OCI-LY7 (cell line): ENCODE data around the gene ABHD10. TPM values are rescaled to one million over a fixed set of nuclear protein-coding genes. Genes with fewer than 3 reads are reported as not detected.
"Not testable (repeated sequence)": the region's sequence is repeated elsewhere in the genome, so short reads cannot be mapped to it uniquely, and the experiment has no call there.

Experiments
- BruUV-seq: library from RNA; stranded (reverse); fragments of 400-500 nt; replicated peaks from 2 replicates; lab custom pipeline; 2021; lab: Mats Ljungman, UMichigan
- CTCF ChIA-PET: fragments of 300-600 bp; sonication (Branson Sonifier 250); formaldehyde crosslinking; loops from one replicate; lab custom pipeline; 2022; ENCODE audit warnings: antibody characterized with exemption; ENCODE audit not compliant: unreplicated experiment; lab: Charles Lee
- POLR2A ChIA-PET: fragments of 300-600 bp; sonication (Branson Sonifier 250); formaldehyde crosslinking; loops from one replicate; lab custom pipeline; 2022; ENCODE audit warnings: antibody characterized with exemption; lab: Charles Lee
- DNase-seq: peaks from one replicate; pipeline ENCODE4 v3.0.0-alpha.2; 2015; ENCODE audit warnings: low spot score
- H2AFZ ChIP-seq: fragments of 200-600 bp; sonication (generic), shearing (Covaris generic); 2 replicates; pipeline ENCODE4 v1.6.1; 2014; ENCODE audit warnings: mild to moderate bottlenecking, antibody characterized with exemption, low read length, moderate library complexity
- H3K27ac ChIP-seq: fragments of 200-600 bp; sonication (generic); 2 replicates; pipeline ENCODE4 v1.5.1; 2014; ENCODE audit warnings: mixed run types, low read depth, mild to moderate bottlenecking, moderate library complexity, low read length, inconsistent platforms; ENCODE audit not compliant: poor library complexity, severe bottlenecking
- H3K36me3 ChIP-seq: fragments of 200-600 bp; sonication (generic); 2 replicates; pipeline ENCODE4 v1.6.1; 2014; ENCODE audit warnings: mild to moderate bottlenecking, antibody characterized with exemption, low read length, moderate library complexity, mixed read lengths; ENCODE audit not compliant: insufficient read depth
- H3K4me1 ChIP-seq: fragments of 200-600 bp; sonication (generic); 2 replicates; pipeline ENCODE4 v1.5.1; 2014; ENCODE audit warnings: mild to moderate bottlenecking, low read length; ENCODE audit not compliant: insufficient read depth, poor library complexity, severe bottlenecking
- H3K4me2 ChIP-seq: fragments of 200-600 bp; sonication (generic); 2 replicates; pipeline ENCODE4 v1.6.1; 2014; ENCODE audit warnings: mild to moderate bottlenecking, low read length
- H3K4me3 ChIP-seq: fragments of 200-600 bp; sonication (generic); 2 replicates; pipeline ENCODE4 v1.5.1; 2014; ENCODE audit warnings: mild to moderate bottlenecking, low read depth, low read length; ENCODE audit not compliant: poor library complexity, severe bottlenecking
- H3K79me2 ChIP-seq: fragments of 200-600 bp; sonication (generic); 2 replicates; pipeline ENCODE4 v1.6.1; 2016; ENCODE audit warnings: low read depth, mild to moderate bottlenecking, low read length, moderate library complexity, mixed read lengths; ENCODE audit not compliant: insufficient read depth
- H3K9me2 ChIP-seq: fragments of 200-600 bp; sonication (generic); 2 replicates; pipeline ENCODE4 v1.6.1; 2016; ENCODE audit warnings: mild to moderate bottlenecking, low read length, mixed read lengths; ENCODE audit not compliant: insufficient read depth
- H3K9me3 ChIP-seq: fragments of 200-600 bp; sonication (generic); 2 replicates; pipeline ENCODE4 v1.6.1; 2014; ENCODE audit warnings: mild to moderate bottlenecking, mixed run types, low read length, mixed read lengths
- H4K20me1 ChIP-seq: fragments of 200-600 bp; sonication (generic); 2 replicates; pipeline ENCODE4 v1.6.1; 2014; ENCODE audit warnings: mild to moderate bottlenecking, antibody characterized with exemption, low read length, moderate library complexity, mixed read lengths; ENCODE audit not compliant: insufficient read depth
- EZH2phosphoT487 ChIP-seq: fragments of 200-600 bp; sonication (generic); IDR thresholded peaks from 2 replicates; pipeline ENCODE4 v1.6.1; 2018; ENCODE audit warnings: low read depth, borderline replicate concordance, mild to moderate bottlenecking, mixed run types, antibody characterized with exemption, low read length, moderate library complexity, mixed read lengths
- intact Hi-C: fragments of 100-400 bp; cut with micrococcal nuclease; formaldehyde crosslinking; loops from one replicate; pipeline ENCODE4 v1.10.0; 2022; ENCODE audit not compliant: unreplicated experiment
- total RNA-seq, 2 experiments: library from RNA; depleted of rRNA in 1 of 2; stranded (reverse); fragments of >200 nt in 1 of 2; shearing (Covaris generic) in 1 of 2; gene quantifications; 2 replicates each; pipeline ENCODE4 v1.2.3, GENCODE V29; 2014 to 2022
- TF ChIP-seq, protein P1 (sequence below): fragments of 200-600 bp; sonication (generic); conservative IDR thresholded peaks from 2 replicates; pipeline ENCODE4 v1.5.1; 2014; ENCODE audit warnings: mild to moderate bottlenecking, antibody characterized with exemption, low read length, moderate library complexity, mixed read lengths

The ABHD10 gene
- total RNA-seq, 2 experiments from 2014 or later, result 40.8 to 46.5 TPM

GRCh38 chr3:112032098-112032731, 53.4 kb downstream of the ABHD10 start:
- DNase-seq, result no peak
- H3K27ac ChIP-seq, result no peak overlapping the region
- H3K4me1 ChIP-seq, result no peaks in the 10 kb centered on the region
- H3K4me3 ChIP-seq, result no peak overlapping the region
- BruUV-seq, result no TSS peak
- TF ChIP-seq, protein P1, sequence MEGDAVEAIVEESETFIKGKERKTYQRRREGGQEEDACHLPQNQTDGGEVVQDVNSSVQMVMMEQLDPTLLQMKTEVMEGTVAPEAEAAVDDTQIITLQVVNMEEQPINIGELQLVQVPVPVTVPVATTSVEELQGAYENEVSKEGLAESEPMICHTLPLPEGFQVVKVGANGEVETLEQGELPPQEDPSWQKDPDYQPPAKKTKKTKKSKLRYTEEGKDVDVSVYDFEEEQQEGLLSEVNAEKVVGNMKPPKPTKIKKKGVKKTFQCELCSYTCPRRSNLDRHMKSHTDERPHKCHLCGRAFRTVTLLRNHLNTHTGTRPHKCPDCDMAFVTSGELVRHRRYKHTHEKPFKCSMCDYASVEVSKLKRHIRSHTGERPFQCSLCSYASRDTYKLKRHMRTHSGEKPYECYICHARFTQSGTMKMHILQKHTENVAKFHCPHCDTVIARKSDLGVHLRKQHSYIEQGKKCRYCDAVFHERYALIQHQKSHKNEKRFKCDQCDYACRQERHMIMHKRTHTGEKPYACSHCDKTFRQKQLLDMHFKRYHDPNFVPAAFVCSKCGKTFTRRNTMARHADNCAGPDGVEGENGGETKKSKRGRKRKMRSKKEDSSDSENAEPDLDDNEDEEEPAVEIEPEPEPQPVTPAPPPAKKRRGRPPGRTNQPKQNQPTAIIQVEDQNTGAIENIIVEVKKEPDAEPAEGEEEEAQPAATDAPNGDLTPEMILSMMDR, result no peak
- TF ChIP-seq EZH2phosphoT487, result no peak
- no peaks in the 10 kb centered on the region for H3K79me2 ChIP-seq
- POLR2A ChIA-PET, result interaction anchor here (0.8 kb wide), 1 partner anchor 8 kb away, joined by 4 read pairs; no protein-coding TSS in a partner anchor
- no peaks in the 10 kb centered on the region for H3K9me3 ChIP-seq
- H2AFZ ChIP-seq, result no peak overlapping the region
- no peaks in the 10 kb centered on the region for H3K9me2 ChIP-seq
- CTCF ChIA-PET, result interaction anchor here (1.7 kb wide), 1 partner anchor 11 kb away, joined by 3 read pairs; no protein-coding TSS in a partner anchor
- no peaks in the 10 kb centered on the region for H4K20me1 ChIP-seq
- intact Hi-C loops, result no loop called here
- H3K36me3 ChIP-seq, result no peaks in the 10 kb centered on the region
- no peak overlapping the region for H3K4me2 ChIP-seq

GRCh38 chr3:112034436-112034835, 55.6 kb downstream of the ABHD10 start, which contains the start of gene TMPRSS7:
TMPRSS7 (plus strand) TSS chr3:112034736; CDS start chr3:112034846, 110 bp downstream.
- TF ChIP-seq, protein P1, result no peak
- TF ChIP-seq EZH2phosphoT487, result no peak
- Histone ChIP-seq H3K27ac (no peak within 1 kb of the TSS), H3K9me2 (no peaks in the 10 kb centered on the region), H3K4me1 (peaks cover 12% of the 10 kb centered on the region), H3K4me3 (no peak within 1 kb of the TSS), H3K36me3 (no peaks in the 10 kb centered on the region), H3K79me2 (no peaks in the 10 kb centered on the region), H3K4me2 (no peak within 1 kb of the TSS), H4K20me1 (no peaks in the 10 kb centered on the region), H3K9me3 (no peaks in the 10 kb centered on the region), H2AFZ (no peak within 1 kb of the TSS)
- intact Hi-C loops, result no loop called here
- DNase-seq, result no peak
- POLR2A ChIA-PET, result no interaction called here
- no TSS peak for BruUV-seq
- CTCF ChIA-PET, result no interaction called here

DNA sequence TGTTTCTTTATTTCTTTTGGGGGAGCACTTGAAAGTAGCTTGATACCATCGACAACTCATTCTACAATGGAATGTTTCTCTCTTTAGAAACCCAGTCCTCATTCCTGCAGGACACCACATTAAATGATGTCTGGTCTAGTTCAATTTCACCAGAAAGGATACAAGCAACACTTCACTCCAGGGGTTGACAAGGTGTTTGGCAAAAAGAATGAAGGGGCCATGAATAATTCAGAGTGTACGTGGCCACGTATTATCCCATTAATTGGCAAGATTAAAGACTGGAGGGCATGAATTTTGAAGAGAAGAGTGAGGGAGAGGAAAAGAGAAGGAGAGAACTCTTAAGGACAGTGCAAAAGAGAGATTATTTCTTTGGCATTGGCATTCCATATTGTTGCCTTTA, 56.4 kb downstream of the ABHD10 start:
- Histone ChIP-seq H3K9me2 (no peaks in the 10 kb centered on the region), H2AFZ (no peak overlapping the region), H4K20me1 (no peaks in the 10 kb centered on the region), H3K27ac (no peak overlapping the region), H3K79me2 (no peaks in the 10 kb centered on the region), H3K4me1 (peaks cover 14% of the 10 kb centered on the region), H3K9me3 (no peaks in the 10 kb centered on the region), H3K4me3 (no peak overlapping the region), H3K4me2 (no peak overlapping the region), H3K36me3 (no peaks in the 10 kb centered on the region)
- DNase-seq, result no peak
- no TSS peak for BruUV-seq
- intact Hi-C loops, result no loop called here
- CTCF ChIA-PET, result no interaction called here
- POLR2A ChIA-PET, result interaction anchor here (1.2 kb wide), 1 partner anchor 28 kb away, joined by 3 read pairs; no protein-coding TSS in a partner anchor
- TF ChIP-seq, protein P1, result no peak
- no peak for TF ChIP-seq EZH2phosphoT487

DNA sequence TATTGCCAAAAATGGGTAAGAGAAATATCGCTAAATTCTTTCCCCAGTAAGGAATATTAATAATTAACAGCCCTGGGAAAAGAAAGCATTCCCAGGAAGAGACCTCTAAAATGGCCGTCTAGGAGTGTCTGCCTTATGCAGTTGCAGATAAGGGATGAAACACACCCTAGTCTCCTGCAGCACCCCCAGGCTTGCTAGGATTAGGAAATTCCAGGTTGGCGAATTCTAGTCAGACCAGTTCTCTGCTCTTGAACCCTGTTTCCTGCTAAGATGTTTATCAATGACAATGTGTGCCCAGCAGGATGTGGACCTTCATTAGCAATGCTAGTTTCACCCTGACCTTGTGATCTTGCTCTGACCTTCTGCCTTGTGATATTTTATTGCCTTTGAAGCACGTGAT, 58.4 kb downstream of the ABHD10 start:
- H3K79me2 ChIP-seq, H2AFZ ChIP-seq, H3K9me3 ChIP-seq, H3K4me2 ChIP-seq, H3K36me3 ChIP-seq, H3K9me2 ChIP-seq, H3K27ac ChIP-seq, BruUV-seq, CTCF ChIA-PET, POLR2A ChIA-PET, intact Hi-C loops, H3K4me3 ChIP-seq, DNase-seq, H4K20me1 ChIP-seq: not testable (repeated sequence)
- peaks cover 14% of the 10 kb centered on the region for H3K4me1 ChIP-seq
